Neuronal stem cell (in vitro differentiated cells): ENCODE data around the gene NAB1.

Source experiments
- DNase-seq: peaks from one replicate; pipeline ENCODE4 v3.0.0-alpha.2; 2013; ENCODE audit warnings: low spot score
- H2AFZ ChIP-seq: one replicate; pipeline ENCODE4 v1.6.1; 2013; ENCODE audit warnings: mild to moderate bottlenecking, low read length, inconsistent platforms
- H2AK5ac ChIP-seq: 2 replicates; pipeline ENCODE4 v1.6.1; 2013; ENCODE audit warnings: low read depth, mild to moderate bottlenecking, inconsistent platforms, low read length, moderate library complexity, mixed read lengths
- H2BK120ac ChIP-seq: 2 replicates; pipeline ENCODE4 v1.6.1; 2013; ENCODE audit warnings: low read depth, mild to moderate bottlenecking, inconsistent platforms, low read length, moderate library complexity, mixed read lengths
- H2BK12ac ChIP-seq: one replicate; pipeline ENCODE4 v1.6.1; 2013; ENCODE audit warnings: low read length, inconsistent platforms
- H2BK15ac ChIP-seq: 2 replicates; pipeline ENCODE4 v1.6.1; 2013; ENCODE audit warnings: mild to moderate bottlenecking, low read length, inconsistent platforms, mixed read lengths
- H2BK5ac ChIP-seq: one replicate; pipeline ENCODE4 v1.6.1; 2013; ENCODE audit warnings: inconsistent platforms, mild to moderate bottlenecking, low read length, moderate library complexity
- H3K14ac ChIP-seq: one replicate; pipeline ENCODE4 v1.6.1; 2013; ENCODE audit warnings: low read length, inconsistent platforms
- H3K18ac ChIP-seq: 2 replicates; pipeline ENCODE4 v1.6.1; 2013; ENCODE audit warnings: low read length, inconsistent platforms
- H3K23ac ChIP-seq: 2 replicates; pipeline ENCODE4 v1.6.1; 2013; ENCODE audit warnings: low read depth, mild to moderate bottlenecking, mixed read lengths, low read length, inconsistent platforms; ENCODE audit not compliant: poor library complexity
- H3K27ac ChIP-seq: replicated peaks from 3 replicates; pipeline ENCODE4 v1.5.1; 2013; ENCODE audit warnings: low read length, inconsistent platforms
- H3K27me3 ChIP-seq, 3 experiments: 2 replicates each; pipeline ENCODE4 v1.6.1; 2013; ENCODE audit warnings: low read length in 3 of 3, mild to moderate bottlenecking in 2 of 3, inconsistent platforms in 1 of 3, low read depth in 1 of 3, mixed read lengths in 1 of 3, moderate library complexity in 1 of 3; ENCODE audit not compliant: control insufficient read depth in 3 of 3, insufficient read depth in 3 of 3
- H3K36me3 ChIP-seq, 2 donors: replicated peaks in 1 of 2; 2 replicates each; pipeline ENCODE4 v1.6.1; 2013; ENCODE audit warnings: low read length in 2 of 2; ENCODE audit not compliant: control insufficient read depth in 2 of 2, insufficient read depth in 2 of 2
- H3K4ac ChIP-seq: 2 replicates; pipeline ENCODE4 v1.6.1; 2013; ENCODE audit warnings: inconsistent platforms, mild to moderate bottlenecking, low read length, moderate library complexity
- H3K4me1 ChIP-seq, 2 donors: 1 replicate in 1 of 2; 2 replicates in 1 of 2; pipeline ENCODE4 v1.6.1; 2013; ENCODE audit warnings: low read length in 2 of 2, low read depth in 1 of 2; ENCODE audit not compliant: control insufficient read depth in 2 of 2, insufficient read depth in 1 of 2
- H3K4me2 ChIP-seq: one replicate; pipeline ENCODE4 v1.6.1; 2013; ENCODE audit warnings: mild to moderate bottlenecking, low read length, inconsistent platforms; ENCODE audit not compliant: insufficient read depth, poor library complexity, severe bottlenecking
- H3K4me3 ChIP-seq, 2 donors: 2 replicates each; pipeline ENCODE4 v1.5.1; 2013; ENCODE audit warnings: low read length in 2 of 2, mild to moderate bottlenecking in 2 of 2, inconsistent platforms in 1 of 2, moderate library complexity in 1 of 2
- H3K79me1 ChIP-seq: one replicate; pipeline ENCODE4 v1.6.1; 2013; ENCODE audit warnings: low read depth, mild to moderate bottlenecking, inconsistent platforms, low read length, moderate library complexity
- H3K9ac ChIP-seq: one replicate; pipeline ENCODE4 v1.6.1; 2013; ENCODE audit warnings: mild to moderate bottlenecking, low read depth, low read length, inconsistent platforms; ENCODE audit not compliant: poor library complexity
- H3K9me3 ChIP-seq, 2 donors: replicated peaks in 1 of 2; 2 replicates each; pipeline versions ENCODE3 to v1.6.1; 2013; ENCODE audit warnings: low read length in 2 of 2, mild to moderate bottlenecking in 2 of 2, inconsistent platforms in 1 of 2, low read depth in 1 of 2, mixed read lengths in 1 of 2, moderate library complexity in 1 of 2; ENCODE audit not compliant: control insufficient read depth in 2 of 2, insufficient read depth in 1 of 2
- H4K8ac ChIP-seq: one replicate; pipeline ENCODE4 v1.6.1; 2013; ENCODE audit warnings: low read depth, mild to moderate bottlenecking, inconsistent platforms, low read length, moderate library complexity
- H4K91ac ChIP-seq: one replicate; pipeline ENCODE4 v1.6.1; 2013; ENCODE audit warnings: low read length, low read depth, mild to moderate bottlenecking, inconsistent platforms; ENCODE audit not compliant: poor library complexity
- WGBS, 2 donors: extraction: QIAGEN DNeasy Blood & Tissue Kit; methylation state at CpG; one replicate each; pipeline ENCODE4 v1.1.7; 2013; ENCODE audit warnings: missing lambda C conversion rate in 2 of 2, mixed read lengths in 1 of 2; ENCODE audit not compliant: insufficient read length in 2 of 2, insufficient replicate concordance in 1 of 2; ENCODE audit errors: extremely low coverage in 2 of 2; 5-methylcytosine and 5-hydroxymethylcytosine counted together

Gene NAB1

DNA sequence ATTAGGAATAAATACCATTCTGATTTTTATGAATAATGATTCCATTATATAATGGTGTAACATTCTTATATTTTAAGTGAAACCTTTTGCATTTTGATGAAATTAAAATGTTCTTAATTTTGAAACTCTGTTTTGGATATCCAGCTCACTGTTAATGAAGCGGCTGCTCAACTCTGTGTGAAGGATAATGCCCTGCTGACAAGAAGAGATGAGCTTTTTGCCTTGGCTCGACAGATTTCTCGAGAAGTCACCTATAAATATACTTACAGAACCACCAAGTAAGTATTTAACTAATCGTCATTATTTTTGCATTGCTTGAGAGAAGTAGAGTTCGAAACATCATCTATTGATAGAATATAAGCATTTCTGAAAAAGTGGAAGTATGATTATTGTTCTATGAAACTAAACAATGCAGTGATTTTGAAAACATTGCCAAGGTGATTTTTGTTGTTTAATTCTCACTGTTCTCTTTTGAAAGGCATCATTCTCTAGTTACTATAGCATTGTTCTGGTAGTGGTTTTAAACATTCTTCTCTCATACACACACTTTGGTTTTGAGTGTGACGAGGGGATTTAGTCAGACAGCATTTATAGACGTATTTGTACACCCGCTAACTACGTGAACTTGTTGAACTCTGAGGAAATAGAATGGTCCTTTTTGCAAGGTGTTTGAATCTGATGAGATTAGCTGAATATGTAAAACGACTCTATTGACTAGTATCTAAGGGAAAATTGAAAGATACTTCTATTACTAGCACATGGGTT, 21.5 kb downstream of the NAB1 start:
- no CpG with 5 or more reads among the region's 10 CpGs for WGBS, 2 donors
- Histone ChIP-seq H3K14ac (no peak overlapping the region), H3K4me3 (no peak overlapping the region), H2BK120ac (no peak overlapping the region), H4K8ac (no peak overlapping the region), H2AK5ac (no peak overlapping the region), H3K18ac (no peak overlapping the region), H3K27me3 (no peaks in the 10 kb centered on the region), H3K79me1 (no peaks in the 10 kb centered on the region), H3K9ac (no peak overlapping the region), H2BK15ac (no peak overlapping the region), H3K4ac (no peak overlapping the region), H3K4me1 (no peaks in the 10 kb centered on the region), H3K4me2 (no peak overlapping the region), H2BK5ac (no peak overlapping the region), H3K23ac (no peak overlapping the region), H3K9me3 (peaks cover 0 to 9% of the 10 kb centered on the region in 2 donors), H2BK12ac (no peak overlapping the region), H4K91ac (no peak overlapping the region), H3K36me3 (peaks cover 2 to 69% of the 10 kb centered on the region in 2 donors), H3K27ac (no peak overlapping the region), H2AFZ (no peak overlapping the region)
- no peak for DNase-seq

DNA sequence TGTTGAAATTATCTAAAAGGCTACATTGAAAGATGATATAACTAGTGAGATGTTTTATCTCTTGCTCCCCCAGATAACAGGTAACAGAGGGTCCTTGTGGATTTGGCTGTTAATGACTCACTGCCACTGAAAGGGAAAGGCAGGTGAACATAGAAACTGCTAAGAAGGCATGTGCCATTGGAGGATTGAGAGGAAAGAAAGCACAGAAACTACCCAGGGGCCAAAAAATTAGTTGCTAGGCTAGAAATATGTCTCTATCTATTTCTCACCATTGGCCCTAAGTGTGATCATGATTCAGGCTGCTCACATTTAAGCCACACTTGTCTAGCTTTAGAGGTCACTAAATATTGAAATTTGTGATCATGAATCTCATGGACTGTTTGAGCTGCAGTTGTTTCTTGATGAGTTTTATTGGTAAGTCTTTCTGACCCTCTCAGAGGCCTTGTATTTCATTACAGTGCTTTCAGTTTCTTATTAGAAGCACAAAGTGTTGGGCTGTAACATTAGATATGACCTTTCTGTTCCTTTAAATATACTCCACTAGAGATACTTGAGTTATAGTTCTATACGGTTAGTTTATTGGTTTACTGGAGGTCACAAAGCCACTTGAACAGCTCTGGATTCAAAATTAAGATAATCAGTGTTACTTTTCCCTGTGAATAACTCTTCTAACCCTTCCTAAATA, 26.2 kb downstream of the NAB1 start:
- Histone ChIP-seq H4K91ac (no peak overlapping the region), H3K9ac (no peak overlapping the region), H3K4me3 (no peak overlapping the region), H3K27me3 (no peaks in the 10 kb centered on the region), H3K4ac (no peak overlapping the region), H3K18ac (no peak overlapping the region), H2BK12ac (no peak overlapping the region), H2BK15ac (no peak overlapping the region), H3K23ac (no peak overlapping the region), H3K9me3 (no peaks in the 10 kb centered on the region), H4K8ac (no peak overlapping the region), H2BK5ac (no peak overlapping the region), H3K14ac (no peak overlapping the region), H3K27ac (no peak overlapping the region), H3K36me3 (peaks cover 2 to 82% of the 10 kb centered on the region in 2 donors), H3K4me1 (peaks cover 6 to 9% of the 10 kb centered on the region in 2 donors), H3K79me1 (no peaks in the 10 kb centered on the region), H3K4me2 (no peak overlapping the region), H2AK5ac (no peak overlapping the region), H2AFZ (no peak overlapping the region), H2BK120ac (no peak overlapping the region)
- DNase-seq: no peak
- WGBS, 2 donors: no CpG with 5 or more reads among the region's 1 CpG

DNA sequence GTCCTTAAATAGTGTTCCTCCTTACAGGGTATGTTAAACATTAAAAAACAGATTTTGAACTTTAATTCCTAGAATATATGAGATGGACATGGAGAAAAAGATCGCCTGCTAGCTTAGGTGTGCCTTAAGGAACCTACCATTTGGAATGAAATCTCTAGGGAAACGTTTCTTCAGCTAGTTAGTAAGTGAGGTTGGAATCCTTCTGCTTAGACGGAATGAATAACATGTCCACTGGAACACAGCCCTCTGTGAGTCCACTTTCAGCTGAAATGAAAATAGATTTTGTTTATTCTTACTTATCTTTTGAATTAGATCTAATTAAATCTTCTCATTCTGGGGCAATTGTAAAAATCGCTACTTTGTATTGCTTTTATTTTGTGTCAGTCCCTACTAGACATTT, 28.4 kb downstream of the NAB1 start:
- no CpG with 5 or more reads among the region's 4 CpGs for WGBS, 2 donors
- Histone ChIP-seq H3K79me1 (no peaks in the 10 kb centered on the region), H4K8ac (no peak overlapping the region), H3K27ac (no peak overlapping the region), H3K4ac (no peak overlapping the region), H3K14ac (no peak overlapping the region), H2BK12ac (no peak overlapping the region), H2BK5ac (no peak overlapping the region), H2AK5ac (no peak overlapping the region), H4K91ac (no peak overlapping the region), H3K23ac (no peak overlapping the region), H3K27me3 (no peaks in the 10 kb centered on the region), H3K4me1 (peaks cover 6 to 9% of the 10 kb centered on the region in 2 donors), H3K9ac (no peak overlapping the region), H3K4me3 (no peak overlapping the region), H2AFZ (no peak overlapping the region), H3K9me3 (no peaks in the 10 kb centered on the region), H3K4me2 (no peak overlapping the region), H3K18ac (no peak overlapping the region), H3K36me3 (peaks cover 2 to 67% of the 10 kb centered on the region in 2 donors), H2BK120ac (no peak overlapping the region), H2BK15ac (no peak overlapping the region)
- no peak for DNase-seq

DNA sequence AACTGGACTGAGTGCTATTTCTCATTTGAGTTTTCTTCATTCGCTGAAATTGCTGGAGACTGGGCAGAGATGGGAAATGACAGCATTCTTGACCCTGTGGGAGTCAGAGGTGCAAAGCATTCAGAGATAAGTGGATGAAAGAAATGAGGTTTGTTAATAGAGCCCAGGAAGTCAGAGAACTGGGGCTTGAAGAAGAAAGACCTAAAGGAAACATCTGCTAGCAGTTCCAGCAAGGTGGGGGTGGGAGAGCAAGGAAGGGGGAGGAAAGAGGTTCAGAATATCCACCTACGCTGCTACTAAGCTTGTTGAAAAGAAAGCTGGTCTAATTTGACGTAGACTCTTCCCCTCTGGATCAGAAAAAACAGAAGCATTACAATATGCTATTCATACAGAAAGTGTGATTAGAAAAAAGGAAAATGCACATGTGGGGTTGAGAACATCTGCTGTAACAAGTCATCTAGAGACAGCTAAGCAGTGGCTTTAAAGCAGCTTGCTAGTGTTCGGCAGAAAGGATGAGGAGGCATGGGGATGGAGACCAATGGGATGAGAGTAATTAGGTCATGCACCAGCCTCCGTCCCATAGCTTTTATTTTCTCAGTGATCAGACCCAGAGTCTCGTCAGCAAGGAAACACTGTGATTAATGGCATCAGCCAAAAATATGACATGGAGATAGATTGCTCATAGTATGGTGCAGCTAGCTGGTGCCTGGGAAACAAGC, 29.7 kb downstream of the NAB1 start:
- no peak overlapping the region for H3K14ac ChIP-seq
- H4K91ac ChIP-seq: no peak overlapping the region
- no peak overlapping the region for H2AFZ ChIP-seq
- peaks cover 2 to 57% of the 10 kb centered on the region in 2 donors for H3K36me3 ChIP-seq
- no peaks in the 10 kb centered on the region for H3K79me1 ChIP-seq
- no peak overlapping the region for H3K18ac ChIP-seq
- no peak overlapping the region for H3K4ac ChIP-seq
- no peak overlapping the region for H4K8ac ChIP-seq
- H2BK12ac ChIP-seq: no peak overlapping the region
- H3K9ac ChIP-seq: no peak overlapping the region
- peaks cover 6 to 9% of the 10 kb centered on the region in 2 donors for H3K4me1 ChIP-seq
- no peak overlapping the region for H3K23ac ChIP-seq
- no peak for DNase-seq
- H3K27me3 ChIP-seq: no peaks in the 10 kb centered on the region
- peak overlapping the region; percentile 6 for H3K27ac ChIP-seq
- H3K9me3 ChIP-seq: no peaks in the 10 kb centered on the region
- no peak overlapping the region for H3K4me3 ChIP-seq
- H2BK120ac ChIP-seq: no peak overlapping the region
- H3K4me2 ChIP-seq: no peak overlapping the region
- WGBS, 2 donors: no CpG with 5 or more reads among the region's 6 CpGs
- H2BK15ac ChIP-seq: no peak overlapping the region
- no peak overlapping the region for H2AK5ac ChIP-seq
- no peak overlapping the region for H2BK5ac ChIP-seq
